Fibroblast of mammary gland (primary cell): ENCODE measurements around the gene CIDEA.
A peak's percentile ranks its signal among the peaks of the same experiment; 100 is the strongest.

ENCODE experiments used
- DNase-seq: peaks from one replicate; pipeline ENCODE4 v3.0.0-alpha.2; 2010; ENCODE audit warnings: low read depth
- H3K4me3 ChIP-seq: 2 replicates; pipeline ENCODE4 v1.5.1; 2011; ENCODE audit warnings: low read depth, mild to moderate bottlenecking, low read length, moderate library complexity; ENCODE audit not compliant: control insufficient read depth
- CTCF ChIP-seq: conservative IDR thresholded peaks from 2 replicates; pipeline ENCODE4 v1.5.1; 2011; ENCODE audit warnings: low read depth, low read length, inconsistent platforms; ENCODE audit not compliant: control insufficient read depth, insufficient read depth

CIDEA gene

GRCh38 chr18:12305211-12305610 is 51.0 kb downstream of the CIDEA start:
- DNase-seq, result no peak
- no peak overlapping the region for H3K4me3 ChIP-seq
- TF ChIP-seq CTCF, result no peak

DNA sequence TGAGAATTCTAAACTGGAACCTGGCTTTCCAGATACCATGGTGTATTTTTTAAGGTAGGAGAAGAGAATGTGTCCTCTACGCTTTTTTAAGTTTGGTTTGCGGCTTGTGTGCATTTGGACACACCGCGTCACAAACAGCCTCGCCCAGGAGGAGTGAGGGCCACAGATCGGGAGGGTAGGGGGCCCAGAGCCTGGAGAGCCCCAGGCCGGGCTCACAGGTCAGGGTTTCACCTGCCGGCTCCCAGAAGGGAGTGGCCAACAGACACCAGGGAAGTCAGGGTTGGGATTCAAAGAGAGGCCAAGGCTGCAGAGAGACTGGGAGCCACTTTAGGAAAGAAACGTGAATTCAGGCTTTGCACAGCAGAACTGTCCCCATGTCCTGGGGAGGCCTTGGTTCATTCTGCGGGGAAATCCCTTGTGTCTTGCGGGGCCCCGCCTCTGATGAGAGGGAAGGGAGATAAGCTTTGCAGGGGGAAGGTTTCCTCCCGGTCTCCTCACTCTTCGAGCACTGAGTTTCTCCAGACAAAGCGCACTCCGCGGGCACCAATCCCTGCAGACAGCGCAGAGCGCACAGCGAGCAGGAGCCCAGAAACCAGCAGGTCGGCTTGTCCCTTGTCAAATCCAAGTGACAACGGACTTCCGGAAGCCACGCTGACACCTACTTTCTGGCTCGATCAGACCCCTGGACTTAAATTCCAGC is 51.9 kb downstream of the CIDEA start:
- H3K4me3 ChIP-seq, result no peak overlapping the region
- DNase-seq, result no peak
- TF ChIP-seq CTCF, result no peak

GRCh38 chr18:12306752-12307700 is 52.9 kb downstream of the CIDEA start:
- peak overlapping the region; percentile 71 for H3K4me3 ChIP-seq
- DNase-seq, result peak; percentile 77
- peak; percentile 24 for TF ChIP-seq CTCF

DNA sequence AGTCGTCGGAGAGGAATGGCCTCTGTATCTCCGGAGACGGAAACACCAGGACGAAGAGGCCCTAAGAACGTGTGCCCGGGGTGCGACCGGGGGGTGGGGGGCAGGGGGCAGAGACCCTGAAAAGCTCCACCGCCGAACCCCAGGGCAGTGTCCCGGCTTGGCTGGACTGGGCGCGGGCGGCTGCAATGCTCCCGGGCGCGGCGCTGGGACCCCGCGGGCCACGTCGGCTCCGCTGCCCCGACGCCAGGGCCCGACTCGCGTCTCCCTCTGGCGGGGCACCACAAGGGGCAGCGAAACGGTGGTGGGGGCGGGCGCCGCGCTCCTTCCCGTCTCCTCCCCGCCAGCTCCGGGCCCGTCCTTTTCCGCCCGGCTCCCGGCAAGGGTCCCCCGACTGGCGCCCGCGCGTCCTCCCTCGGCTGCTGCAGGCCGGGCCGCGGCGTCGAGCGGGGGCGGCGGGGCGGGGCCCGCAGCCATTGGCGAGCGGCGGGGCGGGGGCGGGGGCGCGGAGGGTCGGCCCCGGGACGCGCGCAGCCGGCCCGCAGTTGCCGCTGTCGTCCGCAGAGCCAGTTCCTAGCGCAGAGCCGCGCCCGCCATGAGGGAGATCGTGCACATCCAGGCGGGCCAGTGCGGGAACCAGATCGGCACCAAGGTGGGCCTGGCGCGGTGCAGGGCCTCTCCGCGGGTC is 53.7 kb downstream of the CIDEA start, which contains the start of gene TUBB6:
TSS of gene TUBB6 (plus strand) at position 541 of the 685 bp plus-strand sequence. CDS start at position 593, 52 bp downstream.
- DNase-seq, result peak; percentile 75
- peak within 1 kb of the TSS; percentile 88 for H3K4me3 ChIP-seq
- no peak for TF ChIP-seq CTCF

- DNase-seq, result peak; percentile 91
- peak overlapping the region; percentile 88 for H3K4me3 ChIP-seq
- no peak for TF ChIP-seq CTCF
Measured at GRCh38 chr18:12308386-12309100, 54.4 kb downstream of the CIDEA start.
